PC-3 (cell line): Measurements from ENCODE around the gene ZFYVE19. TPM values are rescaled to one million over a fixed set of nuclear protein-coding genes. Genes with fewer than 3 reads are reported as not detected.

Experiments
- ATAC-seq: fragments of 200-7000 bp; cut with Tn5 transposase; 2 replicates; pipeline ENCODE4 v1.9.1; 2020; ENCODE audit warnings: mild to moderate bottlenecking, moderate library complexity
- BruUV-seq: library from RNA; stranded (reverse); fragments of 400-500 nt; replicated peaks from 2 replicates; lab custom pipeline; 2021; lab: Mats Ljungman, UMichigan
- CTCF ChIA-PET: fragments of 300-600 bp; sonication (Branson Sonifier 250); formaldehyde crosslinking; loops from one replicate; lab custom pipeline; 2022; ENCODE audit warnings: antibody characterized with exemption; lab: Charles Lee
- POLR2A ChIA-PET: fragments of 300-600 bp; sonication (Branson Sonifier 250); formaldehyde crosslinking; loops from one replicate; lab custom pipeline; 2022; ENCODE audit warnings: antibody characterized with exemption; ENCODE audit not compliant: unreplicated experiment; lab: Charles Lee
- DNase-seq: peaks from one replicate; pipeline ENCODE4 v3.0.0-alpha.2; 2015
- H2AFZ ChIP-seq: fragments of 300-600 bp; sonication (generic); 2 replicates; pipeline ENCODE4 v1.6.0; 2016; ENCODE audit warnings: antibody characterized with exemption, low read length
- H3F3A ChIP-seq: fragments of 300-600 bp; sonication (generic); one replicate; pipeline ENCODE4 v1.6.0; 2017; ENCODE audit warnings: antibody characterized with exemption, low read length, control low read depth, mild to moderate bottlenecking; ENCODE audit not compliant: unreplicated experiment
- H3K27ac ChIP-seq: fragments of 300-600 bp; sonication (generic); 2 replicates; pipeline ENCODE4 v1.5.1; 2016; ENCODE audit warnings: mild to moderate bottlenecking, low read length
- H3K27me3 ChIP-seq: fragments of 300-600 bp; sonication (generic); 2 replicates; pipeline ENCODE4 v1.6.1; 2016; ENCODE audit warnings: low read length, mixed read lengths
- H3K36me3 ChIP-seq: fragments of 300-600 bp; sonication (generic); 2 replicates; pipeline ENCODE4 v1.6.1; 2016; ENCODE audit warnings: low read depth, mixed run types, low read length, mixed read lengths
- H3K4me1 ChIP-seq: fragments of 300-600 bp; sonication (generic); 2 replicates; pipeline ENCODE4 v1.5.1; 2016; ENCODE audit warnings: low read length; ENCODE audit not compliant: insufficient read depth
- H3K4me2 ChIP-seq: fragments of 300-600 bp; sonication (generic); 2 replicates; pipeline ENCODE4 v1.6.0; 2016; ENCODE audit warnings: low read length
- H3K4me3 ChIP-seq: fragments of 300-600 bp; sonication (generic); 2 replicates; pipeline ENCODE4 v1.5.1; 2016; ENCODE audit warnings: mild to moderate bottlenecking, low read length, mixed read lengths
- H3K79me2 ChIP-seq: fragments of 300-600 bp; sonication (generic); 2 replicates; pipeline ENCODE4 v1.6.1; 2017; ENCODE audit warnings: low read length, mixed read lengths
- H3K9ac ChIP-seq: fragments of 300-600 bp; sonication (generic); 2 replicates; pipeline ENCODE4 v1.6.0; 2016; ENCODE audit warnings: mild to moderate bottlenecking, low read length
- H3K9me2 ChIP-seq: fragments of 300-600 bp; sonication (generic); replicated peaks from 2 replicates; pipeline ENCODE4 v1.6.1; 2016; ENCODE audit warnings: mixed run types, low read length, mixed read lengths
- H3K9me3 ChIP-seq: fragments of 300-600 bp; sonication (generic); 2 replicates; pipeline ENCODE4 v1.6.1; 2016; ENCODE audit warnings: low read length, mixed read lengths
- H4K20me1 ChIP-seq: fragments of 300-600 bp; sonication (generic); 2 replicates; pipeline ENCODE4 v1.6.1; 2016; ENCODE audit warnings: low read length, mixed read lengths
- CTCF ChIP-seq: fragments of 300-600 bp; sonication (generic); conservative IDR thresholded peaks from 2 replicates; pipeline ENCODE4 v1.5.1; 2017; ENCODE audit warnings: antibody characterized with exemption, low read depth, mild to moderate bottlenecking, low read length
- EZH2 ChIP-seq: fragments of 300-600 bp; sonication (generic); IDR thresholded peaks from one replicate; pipeline ENCODE4 v1.6.1; 2017; ENCODE audit warnings: antibody characterized with exemption, mild to moderate bottlenecking, low read length; ENCODE audit not compliant: unreplicated experiment
- EZH2phosphoT487 ChIP-seq: fragments of 300-600 bp; sonication (generic); IDR thresholded peaks from 2 replicates; pipeline ENCODE4 v1.6.1; 2018; ENCODE audit warnings: mild to moderate bottlenecking, antibody characterized with exemption, low read length, borderline replicate concordance
- intact Hi-C: fragments of 100-400 bp; cut with micrococcal nuclease; formaldehyde crosslinking; loops from 2 replicates; pipeline ENCODE4 v1.9.0; 2023
- total RNA-seq: library from RNA; depleted of rRNA; stranded (reverse); fragments of >200 nt; gene quantifications from 2 replicates; pipeline ENCODE4 v1.2.3, GENCODE V29; 2014

The ZFYVE19 gene
- total RNA-seq, 1 experiment from 2014 or later, result 32.3 TPM

GRCh38 chr15:40829115-40829514, 22.2 kb downstream of the ZFYVE19 start:
- H3F3A ChIP-seq, result no peaks in the 10 kb centered on the region
- DNase-seq (no peak), ATAC-seq (no peak)
- H3K4me3 ChIP-seq, result no peak overlapping the region
- POLR2A ChIA-PET, result interaction anchor here (1.0 kb wide), 1 partner anchor 15 kb away, joined by 3 read pairs; the partner anchor contains the start of gene SPINT1
- no peak overlapping the region for H3K4me2 ChIP-seq
- no peaks in the 10 kb centered on the region for H4K20me1 ChIP-seq
- H3K9ac ChIP-seq, result no peak overlapping the region
- no peaks in the 10 kb centered on the region for H3K27me3 ChIP-seq
- intact Hi-C loops, result no loop called here
- H3K4me1 ChIP-seq, result peaks cover 33% of the 10 kb centered on the region
- CTCF ChIA-PET, result interaction anchor here (0.6 kb wide), 1 partner anchor 28 kb away, joined by 7 read pairs; no protein-coding TSS in a partner anchor
- no TSS peak for BruUV-seq
- H2AFZ ChIP-seq, result no peak overlapping the region
- H3K9me2 ChIP-seq, result no peaks in the 10 kb centered on the region
- H3K79me2 ChIP-seq, result no peaks in the 10 kb centered on the region
- no peaks in the 10 kb centered on the region for H3K36me3 ChIP-seq
- no peak for TF ChIP-seq EZH2
- no peak for TF ChIP-seq EZH2phosphoT487
- TF ChIP-seq CTCF, result no peak
- H3K9me3 ChIP-seq, result no peaks in the 10 kb centered on the region
- no peak overlapping the region for H3K27ac ChIP-seq

- BruUV-seq, result no TSS peak
- CTCF ChIA-PET, result no interaction called here
- H3K79me2 ChIP-seq, result no peaks in the 10 kb centered on the region
These were observed 24.0 kb downstream of the ZFYVE19 start for GRCh38 chr15:40830884-40831283.

More at GRCh38 chr15:40830884-40831283, 24.0 kb downstream of the ZFYVE19 start:
- POLR2A ChIA-PET, result no interaction called here
- Histone ChIP-seq H3K9ac (no peak overlapping the region), H3K4me2 (no peak overlapping the region), H3K9me2 (no peaks in the 10 kb centered on the region), H4K20me1 (no peaks in the 10 kb centered on the region), H3K4me3 (no peak overlapping the region), H3K4me1 (peaks cover 28% of the 10 kb centered on the region), H3K27ac (no peak overlapping the region), H3K9me3 (no peaks in the 10 kb centered on the region), H2AFZ (0 out of 2 replicates have a peak overlapping the region, but pooled peaks have one; percentile 5), H3F3A (peaks cover under 1% of the 10 kb centered on the region), H3K27me3 (no peaks in the 10 kb centered on the region), H3K36me3 (no peaks in the 10 kb centered on the region)
- DNase-seq, result no peak
- no peak for TF ChIP-seq CTCF
- no peak for TF ChIP-seq EZH2
- TF ChIP-seq EZH2phosphoT487, result no peak
- intact Hi-C loops, result no loop called here
- no peak for ATAC-seq
